Endodermal cell (in vitro differentiated cells): Measurements from ENCODE around the gene GLIS1. TPM values are rescaled to one million over a fixed set of nuclear protein-coding genes. Genes with fewer than 3 reads are reported as not detected.

Experiments
- DNase-seq: peaks from one replicate; pipeline ENCODE4 v3.0.0-alpha.2; 2017
- H3K27ac ChIP-seq: 2 replicates; pipeline ENCODE4 v1.5.1; 2013; ENCODE audit warnings: mild to moderate bottlenecking, low read depth, low read length, moderate library complexity
- H3K27me3 ChIP-seq: 2 replicates; pipeline ENCODE4 v1.6.1; 2013; ENCODE audit warnings: mild to moderate bottlenecking, low read length, moderate library complexity; ENCODE audit not compliant: insufficient read depth, control insufficient read depth, poor library complexity, severe bottlenecking
- H3K36me3 ChIP-seq: 2 replicates; pipeline ENCODE4 v1.7.0; 2013; ENCODE audit warnings: mild to moderate bottlenecking, low read length, moderate library complexity; ENCODE audit not compliant: control insufficient read depth, insufficient read depth
- H3K4me1 ChIP-seq: one replicate; pipeline ENCODE4 v1.7.0; 2013; ENCODE audit warnings: low read length; ENCODE audit not compliant: control insufficient read depth, insufficient read depth
- H3K4me3 ChIP-seq: 2 replicates; pipeline ENCODE4 v1.5.1; 2013; ENCODE audit warnings: mild to moderate bottlenecking, low read length, moderate library complexity
- H3K9ac ChIP-seq: 2 replicates; pipeline ENCODE4 v1.6.1; 2013; ENCODE audit warnings: mild to moderate bottlenecking, low read length, moderate library complexity; ENCODE audit not compliant: poor library complexity, severe bottlenecking; ENCODE audit errors: extremely low read depth
- H3K9me3 ChIP-seq: 2 replicates; pipeline ENCODE4 v1.6.1; 2013; ENCODE audit warnings: mild to moderate bottlenecking, low read length, moderate library complexity; ENCODE audit not compliant: control insufficient read depth
- H3K27ac Mint-ChIP-seq: 2 replicates; pipeline ENCODE4 v1.8.0; 2020; ENCODE audit warnings: mixed read lengths
- H3K27me3 Mint-ChIP-seq: 2 replicates; pipeline ENCODE4 v1.8.0; 2021; ENCODE audit warnings: mild to moderate bottlenecking, mixed read lengths; ENCODE audit not compliant: insufficient read depth
- H3K36me3 Mint-ChIP-seq: 2 replicates; pipeline ENCODE4 v1.8.0; 2020; ENCODE audit warnings: low read depth, mixed read lengths
- H3K4me1 Mint-ChIP-seq: 2 replicates; pipeline ENCODE4 v1.8.0; 2020; ENCODE audit warnings: mixed read lengths
- H3K4me3 Mint-ChIP-seq: 2 replicates; pipeline ENCODE4 v1.8.0; 2020; ENCODE audit warnings: mild to moderate bottlenecking, moderate library complexity, mixed read lengths
- H3K9me3 Mint-ChIP-seq: 2 replicates; pipeline ENCODE4 v1.8.0; 2020; ENCODE audit warnings: mild to moderate bottlenecking, mixed read lengths
- CTCF ChIP-seq: fragments of 200-600 bp; sonication (generic); conservative IDR thresholded peaks from 2 replicates; pipeline ENCODE4 v1.5.0; 2021; ENCODE audit warnings: antibody characterized with exemption, mild to moderate bottlenecking
- WGBS, 2 experiments: methylation state at CpG; one replicate each; pipeline versions ENCODE4 v1.1.5 to v1.1.7; 2013; ENCODE audit warnings: missing lambda C conversion rate in 2 of 2, mixed read lengths in 1 of 2; ENCODE audit not compliant: insufficient coverage in 1 of 2, insufficient read length in 1 of 2; 5-methylcytosine and 5-hydroxymethylcytosine counted together
- total RNA-seq, 2 donors: library from RNA; stranded (reverse); fragmentation: NEBNext Ultra II Directional in 1 of 2; extraction: Animal tissue kit (Norgen Biotek cat#: 25700) in 1 of 2; gene quantifications; 2 replicates in 1 of 2; 3 replicates in 1 of 2; pipeline ENCODE4 v1.2.1, GENCODE V29; 2021

The GLIS1 gene
- total RNA-seq, 2 donors from 2014 or later = 2.1 to 3.9 TPM

- H3K27me3 ChIP-seq = no peaks in the 10 kb centered on the region
Measured at GRCh38 chr1:53697721-53698383, 41.1 kb downstream of the GLIS1 start.

GRCh38 chr1:53696990-53697389, 42.0 kb downstream of the GLIS1 start:
- Mint-ChIP-seq H3K36me3 (no peaks in the 10 kb centered on the region), H3K4me1 (peaks cover 24% of the 10 kb centered on the region), H3K27ac (no peak overlapping the region), H3K9me3 (no peaks in the 10 kb centered on the region), H3K27me3 (peaks cover 2% of the 10 kb centered on the region), H3K4me3 (no peak overlapping the region)
- WGBS, 2 experiments = 75 to 97% methylated on average over 2 of the region's 2 CpGs
- Histone ChIP-seq H3K36me3 (no peaks in the 10 kb centered on the region), H3K9me3 (no peaks in the 10 kb centered on the region), H3K27ac (no peak overlapping the region), H3K27me3 (no peaks in the 10 kb centered on the region), H3K9ac (no peak overlapping the region), H3K4me1 (peaks cover 6% of the 10 kb centered on the region), H3K4me3 (no peak overlapping the region)
- DNase-seq = no peak
- no peak for TF ChIP-seq CTCF

More at GRCh38 chr1:53697721-53698383, 41.1 kb downstream of the GLIS1 start:
- H3K4me1 ChIP-seq = peaks cover 6% of the 10 kb centered on the region
- Mint-ChIP-seq H3K27ac (no peak overlapping the region), H3K36me3 (no peaks in the 10 kb centered on the region), H3K4me3 (no peak overlapping the region), H3K27me3 (peaks cover 2% of the 10 kb centered on the region), H3K4me1 (peaks cover 28% of the 10 kb centered on the region), H3K9me3 (no peaks in the 10 kb centered on the region)
- H3K9ac ChIP-seq = no peak overlapping the region
- no peak overlapping the region for H3K27ac ChIP-seq
- no peaks in the 10 kb centered on the region for H3K36me3 ChIP-seq
- DNase-seq = no peak
- H3K9me3 ChIP-seq = no peaks in the 10 kb centered on the region
- no peak overlapping the region for H3K4me3 ChIP-seq
- no peak for TF ChIP-seq CTCF
- 90 to 94% methylated on average over 10 to 14 of the region's 14 CpGs for WGBS, 2 experiments

GRCh38 chr1:53696571-53696970, 42.4 kb downstream of the GLIS1 start:
- no peak overlapping the region for H3K9ac ChIP-seq
- Mint-ChIP-seq H3K27me3 (peaks cover 2% of the 10 kb centered on the region), H3K4me1 (peaks cover 24% of the 10 kb centered on the region), H3K27ac (no peak overlapping the region), H3K9me3 (no peaks in the 10 kb centered on the region), H3K4me3 (no peak overlapping the region), H3K36me3 (no peaks in the 10 kb centered on the region)
- H3K9me3 ChIP-seq = no peaks in the 10 kb centered on the region
- no peak for TF ChIP-seq CTCF
- DNase-seq = no peak
- no peak overlapping the region for H3K27ac ChIP-seq
- 87 to 98% methylated on average over 11 of the region's 11 CpGs for WGBS, 2 experiments
- peaks cover 6% of the 10 kb centered on the region for H3K4me1 ChIP-seq
- no peak overlapping the region for H3K4me3 ChIP-seq
- H3K36me3 ChIP-seq = no peaks in the 10 kb centered on the region
- H3K27me3 ChIP-seq = no peaks in the 10 kb centered on the region
